OCI-LY1 (cell line): ENCODE results near the gene CREBRF.
"Not testable (repeated sequence)": the region's sequence is repeated elsewhere in the genome, so short reads cannot be mapped to it uniquely, and the experiment has no call there.

ENCODE experiments used
- H2AFZ ChIP-seq: fragments of 200-600 bp; sonication (generic), shearing (Covaris generic); 2 replicates; pipeline ENCODE4 v1.6.0; 2014; ENCODE audit warnings: antibody characterized with exemption, mild to moderate bottlenecking, low read length
- H3F3A ChIP-seq: fragments of 200-600 bp; sonication (generic), shearing (Covaris generic); 2 replicates; pipeline ENCODE4 v1.6.0; 2014; ENCODE audit warnings: mild to moderate bottlenecking, antibody characterized with exemption, low read length, moderate library complexity; ENCODE audit not compliant: insufficient read depth
- H3K27ac ChIP-seq: fragments of 200-600 bp; sonication (generic); 2 replicates; pipeline ENCODE4 v1.5.1; 2014; ENCODE audit warnings: low read length, mixed run types, mild to moderate bottlenecking, low read depth; ENCODE audit not compliant: poor library complexity, severe bottlenecking
- H3K27me3 ChIP-seq: fragments of 200-600 bp; sonication (generic); 2 replicates; pipeline ENCODE4 v1.6.0; 2014; ENCODE audit warnings: antibody characterized with exemption, mild to moderate bottlenecking, low read length, moderate library complexity; ENCODE audit not compliant: insufficient read depth
- H3K36me3 ChIP-seq: fragments of 200-600 bp; sonication (generic); 2 replicates; pipeline ENCODE4 v1.6.1; 2014; ENCODE audit warnings: mild to moderate bottlenecking, antibody characterized with exemption, low read length, moderate library complexity, mixed read lengths; ENCODE audit not compliant: insufficient read depth
- H3K4me1 ChIP-seq: fragments of 200-600 bp; sonication (generic); 2 replicates; pipeline ENCODE4 v1.5.1; 2014; ENCODE audit warnings: mild to moderate bottlenecking, low read length, moderate library complexity; ENCODE audit not compliant: insufficient read depth, severe bottlenecking
- H3K4me2 ChIP-seq: fragments of 200-600 bp; sonication (generic), shearing (Covaris generic); 2 replicates; pipeline ENCODE4 v1.6.1; 2014; ENCODE audit warnings: low read length
- H3K4me3 ChIP-seq: fragments of 200-600 bp; sonication (generic); 2 replicates; pipeline ENCODE4 v1.5.1; 2014; ENCODE audit warnings: low read length, low read depth, mild to moderate bottlenecking, mixed read lengths; ENCODE audit not compliant: poor library complexity, severe bottlenecking
- H3K79me2 ChIP-seq: fragments of 200-600 bp; shearing (Covaris generic); 2 replicates; pipeline ENCODE4 v1.6.1; 2016; ENCODE audit warnings: mixed run types, low read length, mixed read lengths; ENCODE audit not compliant: insufficient read depth
- H3K9ac ChIP-seq: fragments of 200-600 bp; sonication (generic), shearing (Covaris generic); 2 replicates; pipeline ENCODE4 v1.6.1; 2014; ENCODE audit warnings: mild to moderate bottlenecking, low read length, mixed read lengths
- H3K9me2 ChIP-seq: fragments of 200-600 bp; sonication (generic), shearing (Covaris generic); 2 replicates; pipeline ENCODE4 v1.6.1; 2014; ENCODE audit warnings: low read depth, mild to moderate bottlenecking, low read length, mixed read lengths
- H3K9me3 ChIP-seq: fragments of 200-600 bp; shearing (Covaris generic); 2 replicates; pipeline ENCODE4 v1.6.1; 2014; ENCODE audit warnings: low read length, mixed read lengths
- H4K20me1 ChIP-seq: fragments of 200-600 bp; sonication (generic), shearing (Covaris generic); 2 replicates; pipeline ENCODE4 v1.6.0; 2016; ENCODE audit warnings: mild to moderate bottlenecking, low read length; ENCODE audit not compliant: insufficient read depth
- EZH2 ChIP-seq: fragments of 200-600 bp; sonication (generic), shearing (Covaris generic); IDR thresholded peaks from 2 replicates; pipeline ENCODE4 v1.8.0; 2017; ENCODE audit warnings: borderline replicate concordance, mixed run types, mild to moderate bottlenecking, antibody characterized with exemption, low read length, moderate library complexity, mixed read lengths
- TF ChIP-seq, protein P1 (sequence below): fragments of 200-600 bp; sonication (generic), shearing (Covaris generic); IDR thresholded peaks from 2 replicates; pipeline ENCODE4 v1.5.1; 2017; ENCODE audit warnings: mild to moderate bottlenecking, antibody characterized with exemption, low read length, moderate library complexity, mixed read lengths

Gene CREBRF

GRCh38 chr5:173075137-173075843, 19.1 kb downstream of the CREBRF start:
- H3K4me1 ChIP-seq, result no peaks in the 10 kb centered on the region
- H3K27ac ChIP-seq, result no peak overlapping the region
- TF ChIP-seq, protein P1, sequence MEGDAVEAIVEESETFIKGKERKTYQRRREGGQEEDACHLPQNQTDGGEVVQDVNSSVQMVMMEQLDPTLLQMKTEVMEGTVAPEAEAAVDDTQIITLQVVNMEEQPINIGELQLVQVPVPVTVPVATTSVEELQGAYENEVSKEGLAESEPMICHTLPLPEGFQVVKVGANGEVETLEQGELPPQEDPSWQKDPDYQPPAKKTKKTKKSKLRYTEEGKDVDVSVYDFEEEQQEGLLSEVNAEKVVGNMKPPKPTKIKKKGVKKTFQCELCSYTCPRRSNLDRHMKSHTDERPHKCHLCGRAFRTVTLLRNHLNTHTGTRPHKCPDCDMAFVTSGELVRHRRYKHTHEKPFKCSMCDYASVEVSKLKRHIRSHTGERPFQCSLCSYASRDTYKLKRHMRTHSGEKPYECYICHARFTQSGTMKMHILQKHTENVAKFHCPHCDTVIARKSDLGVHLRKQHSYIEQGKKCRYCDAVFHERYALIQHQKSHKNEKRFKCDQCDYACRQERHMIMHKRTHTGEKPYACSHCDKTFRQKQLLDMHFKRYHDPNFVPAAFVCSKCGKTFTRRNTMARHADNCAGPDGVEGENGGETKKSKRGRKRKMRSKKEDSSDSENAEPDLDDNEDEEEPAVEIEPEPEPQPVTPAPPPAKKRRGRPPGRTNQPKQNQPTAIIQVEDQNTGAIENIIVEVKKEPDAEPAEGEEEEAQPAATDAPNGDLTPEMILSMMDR, result no peak
- TF ChIP-seq EZH2, result no peak
- H3K27me3 ChIP-seq, result no peaks in the 10 kb centered on the region
- no peaks in the 10 kb centered on the region for H3K9me2 ChIP-seq
- H3K4me3 ChIP-seq, result no peak overlapping the region
- H3F3A ChIP-seq, result no peaks in the 10 kb centered on the region
- no peak overlapping the region for H3K9ac ChIP-seq
- no peaks in the 10 kb centered on the region for H4K20me1 ChIP-seq
- H3K79me2 ChIP-seq, result no peaks in the 10 kb centered on the region
- no peak overlapping the region for H3K4me2 ChIP-seq
- no peaks in the 10 kb centered on the region for H3K9me3 ChIP-seq
- H2AFZ ChIP-seq, result no peak overlapping the region
- H3K36me3 ChIP-seq, result peaks cover 4% of the 10 kb centered on the region; the same call in 1 of the 2 replicates

DNA sequence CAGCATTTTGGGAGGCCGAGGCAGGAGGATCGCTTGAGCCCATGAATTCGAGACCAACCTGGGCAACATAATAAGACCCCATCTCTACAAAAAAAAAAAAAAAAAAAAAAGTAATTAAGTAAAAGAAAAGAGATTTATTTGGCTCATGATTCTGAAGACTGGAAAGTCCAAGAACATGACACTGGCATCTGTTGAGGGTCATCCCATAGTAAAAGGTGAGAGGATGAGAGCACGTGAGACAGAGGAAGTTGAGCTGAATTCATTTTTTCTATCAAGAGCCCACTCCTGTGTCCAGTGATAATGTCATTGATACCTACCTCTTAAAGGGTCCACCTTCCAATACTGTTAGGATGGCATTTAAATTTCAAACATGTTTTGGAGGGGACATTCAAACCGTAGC, 19.8 kb downstream of the CREBRF start:
- no peak overlapping the region for H3K4me2 ChIP-seq
- no peaks in the 10 kb centered on the region for H3K4me1 ChIP-seq
- no peaks in the 10 kb centered on the region for H3K79me2 ChIP-seq
- H2AFZ ChIP-seq, result no peak overlapping the region
- H3K9me3 ChIP-seq, result no peaks in the 10 kb centered on the region
- H3F3A ChIP-seq, result no peaks in the 10 kb centered on the region
- H3K27me3 ChIP-seq, result no peaks in the 10 kb centered on the region
- H4K20me1 ChIP-seq, result no peaks in the 10 kb centered on the region
- no peak overlapping the region for H3K4me3 ChIP-seq
- TF ChIP-seq, protein P1, result no peak
- TF ChIP-seq EZH2, result no peak
- no peak overlapping the region for H3K27ac ChIP-seq
- peaks cover 4% of the 10 kb centered on the region; the same call in 1 of the 2 replicates for H3K36me3 ChIP-seq
- H3K9me2 ChIP-seq, result no peaks in the 10 kb centered on the region
- no peak overlapping the region for H3K9ac ChIP-seq

GRCh38 chr5:173076471-173076870, 20.3 kb downstream of the CREBRF start:
- H3K79me2 ChIP-seq, H2AFZ ChIP-seq, H3K27me3 ChIP-seq, H3K36me3 ChIP-seq, H3K9ac ChIP-seq, H3K4me3 ChIP-seq, H3F3A ChIP-seq, H3K27ac ChIP-seq, H3K9me3 ChIP-seq, H3K9me2 ChIP-seq, H4K20me1 ChIP-seq, H3K4me2 ChIP-seq, H3K4me1 ChIP-seq: not testable (repeated sequence)

GRCh38 chr5:173078878-173079277, 22.7 kb downstream of the CREBRF start:
- no peaks in the 10 kb centered on the region for H3K4me1 ChIP-seq
- H3F3A ChIP-seq, result no peaks in the 10 kb centered on the region
- H3K9ac ChIP-seq, result no peak overlapping the region
- no peak overlapping the region for H2AFZ ChIP-seq
- H3K9me3 ChIP-seq, result no peaks in the 10 kb centered on the region
- TF ChIP-seq, protein P1, result no peak
- no peak for TF ChIP-seq EZH2
- H3K27me3 ChIP-seq, result no peaks in the 10 kb centered on the region
- H3K79me2 ChIP-seq, result no peaks in the 10 kb centered on the region
- peaks cover 10% of the 10 kb centered on the region; the same call in 1 of the 2 replicates for H3K36me3 ChIP-seq
- H3K4me2 ChIP-seq, result no peak overlapping the region
- H3K27ac ChIP-seq, result no peak overlapping the region
- no peaks in the 10 kb centered on the region for H4K20me1 ChIP-seq
- no peak overlapping the region for H3K4me3 ChIP-seq
- H3K9me2 ChIP-seq, result no peaks in the 10 kb centered on the region
